Endodermal cell (in vitro differentiated cells): ENCODE results near the gene RBM6. TPM values are rescaled to one million over a fixed set of nuclear protein-coding genes. Genes with fewer than 3 reads are reported as not detected.

Experiments used
- DNase-seq: peaks from one replicate; pipeline ENCODE4 v3.0.0-alpha.2; 2017
- H3K27ac ChIP-seq: 2 replicates; pipeline ENCODE4 v1.5.1; 2013; ENCODE audit warnings: mild to moderate bottlenecking, low read depth, low read length, moderate library complexity
- H3K27me3 ChIP-seq: 2 replicates; pipeline ENCODE4 v1.6.1; 2013; ENCODE audit warnings: mild to moderate bottlenecking, low read length, moderate library complexity; ENCODE audit not compliant: insufficient read depth, control insufficient read depth, poor library complexity, severe bottlenecking
- H3K36me3 ChIP-seq: 2 replicates; pipeline ENCODE4 v1.7.0; 2013; ENCODE audit warnings: mild to moderate bottlenecking, low read length, moderate library complexity; ENCODE audit not compliant: control insufficient read depth, insufficient read depth
- H3K4me1 ChIP-seq: one replicate; pipeline ENCODE4 v1.7.0; 2013; ENCODE audit warnings: low read length; ENCODE audit not compliant: control insufficient read depth, insufficient read depth
- H3K4me3 ChIP-seq: 2 replicates; pipeline ENCODE4 v1.5.1; 2013; ENCODE audit warnings: mild to moderate bottlenecking, low read length, moderate library complexity
- H3K9ac ChIP-seq: 2 replicates; pipeline ENCODE4 v1.6.1; 2013; ENCODE audit warnings: mild to moderate bottlenecking, low read length, moderate library complexity; ENCODE audit not compliant: poor library complexity, severe bottlenecking; ENCODE audit errors: extremely low read depth
- H3K9me3 ChIP-seq: 2 replicates; pipeline ENCODE4 v1.6.1; 2013; ENCODE audit warnings: mild to moderate bottlenecking, low read length, moderate library complexity; ENCODE audit not compliant: control insufficient read depth
- H3K27ac Mint-ChIP-seq: 2 replicates; pipeline ENCODE4 v1.8.0; 2020; ENCODE audit warnings: mixed read lengths
- H3K27me3 Mint-ChIP-seq: 2 replicates; pipeline ENCODE4 v1.8.0; 2021; ENCODE audit warnings: mild to moderate bottlenecking, mixed read lengths; ENCODE audit not compliant: insufficient read depth
- H3K36me3 Mint-ChIP-seq: 2 replicates; pipeline ENCODE4 v1.8.0; 2020; ENCODE audit warnings: low read depth, mixed read lengths
- H3K4me1 Mint-ChIP-seq: 2 replicates; pipeline ENCODE4 v1.8.0; 2020; ENCODE audit warnings: mixed read lengths
- H3K4me3 Mint-ChIP-seq: 2 replicates; pipeline ENCODE4 v1.8.0; 2020; ENCODE audit warnings: mild to moderate bottlenecking, moderate library complexity, mixed read lengths
- H3K9me3 Mint-ChIP-seq: 2 replicates; pipeline ENCODE4 v1.8.0; 2020; ENCODE audit warnings: mild to moderate bottlenecking, mixed read lengths
- CTCF ChIP-seq: fragments of 200-600 bp; sonication (generic); conservative IDR thresholded peaks from 2 replicates; pipeline ENCODE4 v1.5.0; 2021; ENCODE audit warnings: antibody characterized with exemption, mild to moderate bottlenecking
- WGBS, 2 experiments: methylation state at CpG; one replicate each; pipeline versions ENCODE4 v1.1.5 to v1.1.7; 2013; ENCODE audit warnings: missing lambda C conversion rate in 2 of 2, mixed read lengths in 1 of 2; ENCODE audit not compliant: insufficient coverage in 1 of 2, insufficient read length in 1 of 2; 5-methylcytosine and 5-hydroxymethylcytosine counted together
- total RNA-seq, 2 donors: library from RNA; stranded (reverse); fragmentation: NEBNext Ultra II Directional in 1 of 2; extraction: Animal tissue kit (Norgen Biotek cat#: 25700) in 1 of 2; gene quantifications; 2 replicates in 1 of 2; 3 replicates in 1 of 2; pipeline ENCODE4 v1.2.1, GENCODE V29; 2021

The RBM6 gene
- total RNA-seq, 2 donors from 2014 or later, result 116 to 168 TPM

GRCh38 chr3:50100386-50100785 is 160.4 kb downstream of the RBM6 start:
- Histone ChIP-seq H3K4me3 (no peak overlapping the region), H3K27ac (no peak overlapping the region), H3K9ac (no peak overlapping the region), H3K27me3 (no peaks in the 10 kb centered on the region), H3K36me3 (peaks cover 95% of the 10 kb centered on the region), H3K4me1 (no peaks in the 10 kb centered on the region), H3K9me3 (no peaks in the 10 kb centered on the region)
- 96 to 100% methylated on average over 5 of the region's 5 CpGs for WGBS, 2 experiments
- Mint-ChIP-seq H3K36me3 (peaks cover 89% of the 10 kb centered on the region), H3K27ac (no peak overlapping the region), H3K9me3 (no peaks in the 10 kb centered on the region), H3K27me3 (no peaks in the 10 kb centered on the region), H3K4me1 (no peaks in the 10 kb centered on the region), H3K4me3 (no peak overlapping the region)
- TF ChIP-seq CTCF, result no peak
- DNase-seq, result no peak

GRCh38 chr3:50100956-50101845 is 161.3 kb downstream of the RBM6 start:
- no peaks in the 10 kb centered on the region for H3K27me3 Mint-ChIP-seq
- Histone ChIP-seq H3K27me3 (no peaks in the 10 kb centered on the region), H3K4me1 (no peaks in the 10 kb centered on the region), H3K36me3 (peaks cover 92% of the 10 kb centered on the region), H3K27ac (no peak overlapping the region), H3K4me3 (no peak overlapping the region), H3K9ac (no peak overlapping the region), H3K9me3 (no peaks in the 10 kb centered on the region)
- DNase-seq, result no peak
- H3K36me3 Mint-ChIP-seq, result peaks cover 86% of the 10 kb centered on the region
- H3K4me3 Mint-ChIP-seq, result no peak overlapping the region
- H3K9me3 Mint-ChIP-seq, result no peaks in the 10 kb centered on the region
- TF ChIP-seq CTCF, result no peak
- no peak overlapping the region for H3K27ac Mint-ChIP-seq
- no peaks in the 10 kb centered on the region for H3K4me1 Mint-ChIP-seq
- 90 to 94% methylated on average over 4 of the region's 4 CpGs for WGBS, 2 experiments

GRCh38 chr3:50102558-50102957 is 162.6 kb downstream of the RBM6 start:
- Histone ChIP-seq H3K4me1 (no peaks in the 10 kb centered on the region), H3K4me3 (no peak overlapping the region), H3K9me3 (no peaks in the 10 kb centered on the region), H3K27ac (no peak overlapping the region), H3K27me3 (no peaks in the 10 kb centered on the region), H3K9ac (no peak overlapping the region), H3K36me3 (peaks cover 94% of the 10 kb centered on the region)
- H3K27ac Mint-ChIP-seq, result no peak overlapping the region
- no peak for TF ChIP-seq CTCF
- 94 to 98% methylated on average over 5 to 7 of the region's 7 CpGs for WGBS, 2 experiments
- H3K9me3 Mint-ChIP-seq, result no peaks in the 10 kb centered on the region
- no peak for DNase-seq
- no peaks in the 10 kb centered on the region for H3K27me3 Mint-ChIP-seq
- peaks cover 86% of the 10 kb centered on the region for H3K36me3 Mint-ChIP-seq
- H3K4me3 Mint-ChIP-seq, result no peak overlapping the region
- H3K4me1 Mint-ChIP-seq, result no peaks in the 10 kb centered on the region
